KOPT-K1 (cell line): Measurements from ENCODE around the gene TPD52L1.

Source experiments
- H3K27ac ChIP-seq: fragments of 200-600 bp; sonication (generic); 2 replicates; pipeline ENCODE4 v1.5.1; 2016; ENCODE audit warnings: antibody characterized with exemption, mild to moderate bottlenecking, low read depth, low read length; ENCODE audit not compliant: poor library complexity, severe bottlenecking
- H3K36me3 ChIP-seq: fragments of 200-600 bp; sonication (generic); 2 replicates; pipeline ENCODE4 v1.5.1; 2017; ENCODE audit warnings: antibody characterized with exemption, mild to moderate bottlenecking, low read length, moderate library complexity; ENCODE audit not compliant: insufficient read depth
- H3K9me3 ChIP-seq: fragments of 200-600 bp; sonication (generic); 2 replicates; pipeline ENCODE4 v1.5.1; 2017; ENCODE audit warnings: antibody characterized with exemption, low read length, mild to moderate bottlenecking; ENCODE audit not compliant: insufficient read depth, poor library complexity, severe bottlenecking

The TPD52L1 gene

GRCh38 chr6:125153391-125154117 lies at the start of gene TPD52L1:
Gene TPD52L1, plus strand, starts transcription at chr6:125153773. Its CDS starts 179 bp downstream, at chr6:125153952.
- Histone ChIP-seq H3K36me3 (no peaks in the 10 kb centered on the region), H3K9me3 (no peaks in the 10 kb centered on the region), H3K27ac (no peak within 1 kb of the TSS)

GRCh38 chr6:125104425-125104824 lies 49.1 kb upstream of the TPD52L1 start:
- H3K36me3 ChIP-seq: no peaks in the 10 kb centered on the region
- no peak overlapping the region for H3K27ac ChIP-seq
- H3K9me3 ChIP-seq: no peaks in the 10 kb centered on the region

- Histone ChIP-seq H3K27ac (no peak overlapping the region), H3K9me3 (peaks cover 14% of the 10 kb centered on the region), H3K36me3 (no peaks in the 10 kb centered on the region)
Measured at GRCh38 chr6:125107048-125107447, 46.5 kb upstream of the TPD52L1 start.

- peaks cover 14% of the 10 kb centered on the region for H3K9me3 ChIP-seq
- no peaks in the 10 kb centered on the region for H3K36me3 ChIP-seq
- no peak overlapping the region for H3K27ac ChIP-seq
Measured at GRCh38 chr6:125107896-125108295, 45.7 kb upstream of the TPD52L1 start.

- Histone ChIP-seq H3K36me3 (no peaks in the 10 kb centered on the region), H3K27ac (no peak overlapping the region), H3K9me3 (peaks cover 14% of the 10 kb centered on the region)
Measured at GRCh38 chr6:125110056-125110455, 43.5 kb upstream of the TPD52L1 start.

GRCh38 chr6:125111219-125111983 lies 42.2 kb upstream of the TPD52L1 start:
- Histone ChIP-seq H3K36me3 (no peaks in the 10 kb centered on the region), H3K9me3 (peaks cover 14% of the 10 kb centered on the region), H3K27ac (no peak overlapping the region)

- Histone ChIP-seq H3K9me3 (peaks cover 14% of the 10 kb centered on the region), H3K27ac (no peak overlapping the region), H3K36me3 (no peaks in the 10 kb centered on the region)
Measured at GRCh38 chr6:125112934-125113333, 40.6 kb upstream of the TPD52L1 start.

GRCh38 chr6:125114248-125114858 lies 39.2 kb upstream of the TPD52L1 start:
- Histone ChIP-seq H3K27ac (no peak overlapping the region), H3K9me3 (peaks cover 14% of the 10 kb centered on the region), H3K36me3 (no peaks in the 10 kb centered on the region)

- Histone ChIP-seq H3K9me3 (peaks cover 5% of the 10 kb centered on the region), H3K36me3 (no peaks in the 10 kb centered on the region), H3K27ac (no peak overlapping the region)
Measured at GRCh38 chr6:125116170-125116569, 37.4 kb upstream of the TPD52L1 start.

GRCh38 chr6:125116710-125117109 lies 36.9 kb upstream of the TPD52L1 start:
- Histone ChIP-seq H3K27ac (no peak overlapping the region), H3K9me3 (no peaks in the 10 kb centered on the region), H3K36me3 (no peaks in the 10 kb centered on the region)

GRCh38 chr6:125117818-125118217 lies 35.8 kb upstream of the TPD52L1 start:
- no peak overlapping the region for H3K27ac ChIP-seq
- no peaks in the 10 kb centered on the region for H3K9me3 ChIP-seq
- H3K36me3 ChIP-seq: no peaks in the 10 kb centered on the region

- Histone ChIP-seq H3K9me3 (no peaks in the 10 kb centered on the region), H3K36me3 (no peaks in the 10 kb centered on the region), H3K27ac (no peak overlapping the region)
Measured at GRCh38 chr6:125120054-125120590, 33.5 kb upstream of the TPD52L1 start.

- H3K27ac ChIP-seq: no peak overlapping the region
- H3K36me3 ChIP-seq: no peaks in the 10 kb centered on the region
- H3K9me3 ChIP-seq: no peaks in the 10 kb centered on the region
Measured at GRCh38 chr6:125121894-125122293, 31.7 kb upstream of the TPD52L1 start.

- Histone ChIP-seq H3K36me3 (no peaks in the 10 kb centered on the region), H3K27ac (no peak overlapping the region), H3K9me3 (no peaks in the 10 kb centered on the region)
Measured at GRCh38 chr6:125123051-125123450, 30.5 kb upstream of the TPD52L1 start.

GRCh38 chr6:125123468-125124048 lies 30.0 kb upstream of the TPD52L1 start:
- no peaks in the 10 kb centered on the region for H3K36me3 ChIP-seq
- H3K9me3 ChIP-seq: no peaks in the 10 kb centered on the region
- H3K27ac ChIP-seq: no peak overlapping the region
